Psoas muscle (tissue), 8 donors: ENCODE data around the gene USP43. TPM values are rescaled to one million over a fixed set of nuclear protein-coding genes. Genes with fewer than 3 reads are reported as not detected.
A peak's percentile ranks its signal among the peaks of the same experiment; 100 is the strongest.
"Not testable (repeated sequence)": the region's sequence is repeated elsewhere in the genome, so short reads cannot be mapped to it uniquely, and the experiment has no call there.

Experiments used
- ATAC-seq, 4 donors: fragments of 200-7000 bp; cut with Tn5 transposase; one replicate each; pipeline ENCODE4 v1.9.1; 2020; ENCODE audit warnings: moderate library complexity in 3 of 4, mild to moderate bottlenecking in 2 of 4
- DNase-seq, 2 donors: peaks; one replicate each; pipeline ENCODE4 v3.0.0-alpha.2; 2020
- H3K27ac ChIP-seq: fragments of 200-600 bp; one replicate; pipeline ENCODE4 v1.8.0; 2022
- H3K27me3 ChIP-seq, 3 donors: fragments of 200-600 bp in 1 of 3; one replicate each; pipeline versions ENCODE4 v1.6.1 to v1.8.0; 2013 to 2022; ENCODE audit warnings: low read length in 2 of 3, mild to moderate bottlenecking in 2 of 3, moderate library complexity in 1 of 3; ENCODE audit not compliant: insufficient read depth in 3 of 3
- H3K36me3 ChIP-seq, 2 donors: fragments of 200-600 bp in 1 of 2; one replicate each; pipeline versions ENCODE4 v1.6.1 to v1.8.0; 2013 to 2022; ENCODE audit warnings: low read depth in 1 of 2, mild to moderate bottlenecking in 1 of 2, moderate library complexity in 1 of 2; ENCODE audit not compliant: insufficient read depth in 1 of 2
- H3K4me1 ChIP-seq: fragments of 200-600 bp; one replicate; pipeline ENCODE4 v1.8.0; 2022
- H3K4me3 ChIP-seq: fragments of 200-600 bp; one replicate; pipeline ENCODE4 v1.8.0; 2022; ENCODE audit warnings: mild to moderate bottlenecking
- H3K9me3 ChIP-seq: fragments of 200-600 bp; one replicate; pipeline ENCODE4 v1.8.0; 2022
- CTCF ChIP-seq: fragments of 200-600 bp; IDR thresholded peaks from one replicate; pipeline ENCODE4 v1.8.0; 2022; ENCODE audit warnings: antibody characterized with exemption
- WGBS, 3 donors: extraction: QIAGEN DNeasy Blood & Tissue Kit; methylation state at CpG; one replicate each; pipeline versions ENCODE4 v1.1.6 to v1.1.7; 2013; 5-methylcytosine and 5-hydroxymethylcytosine counted together
- intact Hi-C, 2 donors: fragments of 100-400 bp; cut with DNase I; formaldehyde crosslinking; loops; one replicate each; pipeline versions ENCODE4 v1.11.0 to v1.14.2; 2022
- long read RNA-seq, 2 donors: library from polyadenylated mRNA; unstranded; transcript quantifications; one replicate each; pipeline ENCODE4 v2.0.0, GENCODE V29; 2021
- polyA plus RNA-seq, 3 donors: library from polyadenylated mRNA; stranded (reverse); fragments of 200-250 nt; gene quantifications; one replicate each; pipeline ENCODE4 v1.2.3, GENCODE V29; 2013
- total RNA-seq, 4 donors: library from RNA; stranded (reverse); fragmentation: NEBNext Ultra II Directional in 2 of 4; extraction: Animal tissue kit (Norgen Biotek cat#: 25700) in 2 of 4; gene quantifications; one replicate each; pipeline versions ENCODE4 v1.2.1 to v1.2.4, GENCODE V29; 2021 to 2023
- donor health status: healthy with polysubstance abuse.
- donor health status: DM: no; HTN: no; CAD: no; lungs with moderate emphysema.
- donor health status: Bipolar disorder and iron deficiency.
- donor health status: healthy.
- donor health status: DM: yes; HTN: yes; CAD: no.
- donor health status: DM: no; HTN: no; CAD: no.
- donor health status: DM: no; HTN: no; CAD: no.
- donor health status: DM: yes; HTN: yes; CAD: no.

Gene USP43
- under 1 TPM in 1 of 4 donors, not detected in 3; 0.06 TPM for total RNA-seq
- under 1 TPM in 2 of 3 donors, not detected in 1; 0.01 to 0.04 TPM for polyA plus RNA-seq
- long read RNA-seq, donor 1, result 0 reads
- long read RNA-seq, donor 2, result 0 reads

GRCh38 chr17:9644910-9645751 is at the start of gene USP43:
Gene USP43, plus strand, starts transcription at chr17:9645517. Its CDS starts 116 bp downstream, at chr17:9645633.
- peaks cover 3% of the 10 kb centered on the region for H3K4me1 ChIP-seq
- peak within 1 kb of the TSS; percentile 61 for H3K4me3 ChIP-seq
- WGBS, 3 donors, result 0 to 1% (median 1%) methylated on average over 40 to 72 of the region's 72 CpGs
- DNase-seq, result peak in 1 of 2 donors; percentile 15
- H3K27ac ChIP-seq, result no peak within 1 kb of the TSS
- no peaks in the 10 kb centered on the region for H3K9me3 ChIP-seq
- no peak for ATAC-seq
- intact Hi-C loops, result no loop called here
- H3K36me3 ChIP-seq, result no peaks in the 10 kb centered on the region
- H3K27me3 ChIP-seq, result peaks cover 7 to 71% (median 17%) of the 10 kb centered on the region in 3 donors
- no peak for TF ChIP-seq CTCF

- H3K4me1 ChIP-seq, H3K27me3 ChIP-seq, ATAC-seq, intact Hi-C loops, H3K27ac ChIP-seq, H3K4me3 ChIP-seq, H3K36me3 ChIP-seq, DNase-seq, H3K9me3 ChIP-seq: not testable (repeated sequence)
- WGBS, 3 donors, result 86 to 92% (median 91%) methylated on average over 5 of the region's 5 CpGs
These were observed 47.7 kb upstream of the USP43 start for GRCh38 chr17:9597638-9598037.

GRCh38 chr17:9598661-9599060 is 46.7 kb upstream of the USP43 start:
- Histone ChIP-seq H3K4me3 (no peak overlapping the region), H3K27me3 (peaks cover 0 to 3% (median 0%) of the 10 kb centered on the region in 3 donors), H3K36me3 (no peaks in the 10 kb centered on the region), H3K9me3 (no peaks in the 10 kb centered on the region), H3K27ac (no peak overlapping the region), H3K4me1 (no peaks in the 10 kb centered on the region)
- no peak for ATAC-seq
- 88 to 94% (median 89%) methylated on average over 4 of the region's 4 CpGs for WGBS, 3 donors
- intact Hi-C loops, result no loop called here
- no peak for TF ChIP-seq CTCF
- DNase-seq, result no peak

GRCh38 chr17:9604583-9604982 is 40.7 kb upstream of the USP43 start:
- H3K4me1 ChIP-seq, H3K36me3 ChIP-seq, H3K27ac ChIP-seq, H3K9me3 ChIP-seq, H3K4me3 ChIP-seq, intact Hi-C loops, DNase-seq, H3K27me3 ChIP-seq, ATAC-seq: not testable (repeated sequence)
- WGBS, 3 donors, result 82 to 86% (median 84%) methylated on average over 5 of the region's 5 CpGs

- no peaks in the 10 kb centered on the region for H3K27me3 ChIP-seq
- H3K4me1 ChIP-seq, result no peaks in the 10 kb centered on the region
- no peaks in the 10 kb centered on the region for H3K36me3 ChIP-seq
- WGBS, 3 donors, result 85 to 88% (median 87%) methylated on average over 6 of the region's 6 CpGs
- no peaks in the 10 kb centered on the region for H3K9me3 ChIP-seq
- ATAC-seq (no peak), DNase-seq (no peak)
- intact Hi-C loops, result no loop called here
- H3K4me3 ChIP-seq, result no peak overlapping the region
- no peak for TF ChIP-seq CTCF
- H3K27ac ChIP-seq, result no peak overlapping the region
These were observed 38.9 kb upstream of the USP43 start for GRCh38 chr17:9606453-9606852.

GRCh38 chr17:9607058-9607457 is 38.3 kb upstream of the USP43 start:
- 70 to 78% (median 73%) methylated on average over 5 of the region's 5 CpGs for WGBS, 3 donors

More at GRCh38 chr17:9607058-9607457, 38.3 kb upstream of the USP43 start:
- H3K27ac ChIP-seq, intact Hi-C loops, DNase-seq, H3K4me3 ChIP-seq, H3K4me1 ChIP-seq, H3K36me3 ChIP-seq, ATAC-seq, H3K27me3 ChIP-seq, H3K9me3 ChIP-seq: not testable (repeated sequence)
